KOPT-K1 (cell line): ENCODE data around the gene OR13J1.

ENCODE experiments used
- H3K27ac ChIP-seq: fragments of 200-600 bp; sonication (generic); 2 replicates; pipeline ENCODE4 v1.5.1; 2016; ENCODE audit warnings: antibody characterized with exemption, mild to moderate bottlenecking, low read depth, low read length; ENCODE audit not compliant: poor library complexity, severe bottlenecking
- H3K36me3 ChIP-seq: fragments of 200-600 bp; sonication (generic); 2 replicates; pipeline ENCODE4 v1.5.1; 2017; ENCODE audit warnings: antibody characterized with exemption, mild to moderate bottlenecking, low read length, moderate library complexity; ENCODE audit not compliant: insufficient read depth
- H3K9me3 ChIP-seq: fragments of 200-600 bp; sonication (generic); 2 replicates; pipeline ENCODE4 v1.5.1; 2017; ENCODE audit warnings: antibody characterized with exemption, low read length, mild to moderate bottlenecking; ENCODE audit not compliant: insufficient read depth, poor library complexity, severe bottlenecking

OR13J1 gene

GRCh38 chr9:35835216-35835632 is 35.0 kb downstream of the OR13J1 start:
- Histone ChIP-seq H3K36me3 (no peaks in the 10 kb centered on the region), H3K9me3 (no peaks in the 10 kb centered on the region), H3K27ac (no peak overlapping the region)

DNA sequence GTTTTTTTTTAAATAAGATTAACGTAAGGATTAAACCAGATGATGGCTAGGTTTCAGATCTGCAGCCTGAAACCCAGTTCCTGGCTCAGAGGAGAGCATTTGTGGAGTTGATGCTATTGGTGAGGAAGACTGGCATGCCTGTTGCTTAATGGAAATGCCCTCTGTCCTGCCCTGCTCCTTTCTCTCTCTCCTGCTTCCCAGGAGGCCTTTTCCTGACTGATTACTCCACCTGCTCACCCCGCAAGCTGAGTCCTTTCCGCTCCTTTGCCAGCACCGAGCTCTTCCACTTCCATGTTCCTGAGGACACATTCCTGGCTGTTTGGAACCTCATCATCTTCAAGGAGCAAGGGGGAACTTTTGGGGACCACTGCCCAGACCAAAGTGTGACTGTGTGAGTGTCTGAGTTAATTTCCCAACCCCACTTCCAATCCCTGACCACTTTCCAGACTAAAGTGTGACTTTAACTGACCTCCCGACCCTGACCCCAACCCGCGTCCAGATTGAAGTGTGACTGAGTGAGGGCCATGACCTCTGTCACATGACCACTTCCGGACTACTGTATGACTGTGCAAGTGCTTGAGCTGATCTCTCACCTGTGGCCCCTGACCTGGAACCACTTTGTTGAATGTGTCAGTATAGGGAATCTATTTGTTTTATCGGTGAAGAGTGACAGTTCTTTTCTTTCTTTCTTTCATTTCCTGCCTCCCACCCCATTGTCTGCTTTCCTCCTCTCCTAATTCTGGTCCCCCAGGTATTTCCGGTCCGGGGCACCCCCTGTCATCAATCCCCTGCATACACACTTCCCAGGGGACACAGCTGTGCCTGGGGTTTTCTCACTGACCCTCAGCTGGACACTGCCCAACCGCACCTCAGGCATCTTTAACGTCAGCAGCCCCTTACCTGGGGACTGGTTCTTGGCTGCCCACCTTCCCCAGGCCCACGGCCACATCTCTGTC is 35.7 kb downstream of the OR13J1 start:
- Histone ChIP-seq H3K9me3 (no peaks in the 10 kb centered on the region), H3K27ac (no peak overlapping the region), H3K36me3 (no peaks in the 10 kb centered on the region)

DNA sequence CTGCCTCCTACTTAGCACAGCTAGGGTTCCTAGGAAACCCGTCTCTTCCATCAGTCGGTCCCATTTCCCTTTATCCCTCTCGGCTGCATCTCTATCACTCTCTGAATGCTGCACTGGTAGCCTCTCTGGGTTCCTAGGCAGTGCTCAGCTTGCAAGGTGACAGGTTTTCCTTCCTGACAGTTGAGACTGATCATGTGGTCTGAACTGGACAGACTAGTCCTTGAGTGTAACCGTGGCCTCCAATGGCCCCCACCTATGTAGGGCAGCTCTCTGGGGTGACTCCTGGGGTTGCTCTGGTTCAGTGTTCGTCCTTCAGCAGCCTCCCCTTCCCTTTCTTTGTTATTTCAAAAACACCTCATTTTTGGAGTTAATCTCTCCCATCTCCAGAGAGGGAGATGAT is 37.4 kb downstream of the OR13J1 start:
- Histone ChIP-seq H3K27ac (no peak overlapping the region), H3K36me3 (no peaks in the 10 kb centered on the region)

GRCh38 chr9:35831040-35831439 is 39.2 kb downstream of the OR13J1 start:
- Histone ChIP-seq H3K27ac (no peak overlapping the region), H3K36me3 (no peaks in the 10 kb centered on the region), H3K9me3 (no peaks in the 10 kb centered on the region)

More for the DNA sequence above, 37.4 kb downstream of the OR13J1 start:
- H3K9me3 ChIP-seq: no peaks in the 10 kb centered on the region

- H3K9me3 ChIP-seq: no peaks in the 10 kb centered on the region
- peak overlapping the region; percentile 48 for H3K27ac ChIP-seq
- H3K36me3 ChIP-seq: no peaks in the 10 kb centered on the region
These were observed 40.5 kb downstream of the OR13J1 start for GRCh38 chr9:35829764-35830096.

GRCh38 chr9:35829084-35829763 is 41.0 kb downstream of the OR13J1 start, which contains the start of gene TMEM8B:
TSS of gene TMEM8B (plus strand) at chr9:35829228. CDS start at chr9:35829448, 220 bp downstream.
- H3K9me3 ChIP-seq: no peaks in the 10 kb centered on the region
- peak within 1 kb of the TSS; percentile 48 for H3K27ac ChIP-seq
- no peaks in the 10 kb centered on the region for H3K36me3 ChIP-seq

GRCh38 chr9:35828716-35829083 is 41.5 kb downstream of the OR13J1 start, which contains the start of gene FAM221B:
TSS of gene FAM221B (minus strand) at chr9:35828732. CDS start at chr9:35826161, 2,571 bp downstream.
- H3K9me3 ChIP-seq: no peaks in the 10 kb centered on the region
- no peaks in the 10 kb centered on the region for H3K36me3 ChIP-seq
- H3K27ac ChIP-seq: peak within 1 kb of the TSS; percentile 48

- Histone ChIP-seq H3K9me3 (no peaks in the 10 kb centered on the region), H3K27ac (no peak overlapping the region), H3K36me3 (no peaks in the 10 kb centered on the region)
These were observed 42.7 kb downstream of the OR13J1 start for GRCh38 chr9:35827486-35827885.

- Histone ChIP-seq H3K27ac (no peak overlapping the region), H3K36me3 (no peaks in the 10 kb centered on the region), H3K9me3 (no peaks in the 10 kb centered on the region)
These were observed 44.0 kb downstream of the OR13J1 start for GRCh38 chr9:35826071-35826701.

DNA sequence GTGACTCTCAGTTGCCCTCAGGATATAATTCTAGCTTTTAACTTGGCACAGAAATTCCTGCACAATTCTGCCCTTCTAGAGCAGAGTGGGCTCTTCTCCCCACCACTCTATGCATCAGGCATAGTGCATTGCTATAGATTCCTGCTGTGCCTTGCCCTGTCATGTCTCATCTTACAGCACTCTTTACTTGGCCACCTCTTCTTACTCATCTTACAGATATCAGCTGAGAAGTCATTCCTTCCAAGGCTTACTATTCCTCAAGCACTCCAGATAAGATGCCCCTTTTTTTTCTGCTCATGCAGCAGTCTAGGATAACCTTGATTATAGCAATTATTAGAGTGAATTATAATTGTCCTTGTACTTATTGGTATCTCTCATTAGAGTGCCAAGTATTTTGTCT is 47.3 kb downstream of the OR13J1 start:
- no peaks in the 10 kb centered on the region for H3K36me3 ChIP-seq
- no peaks in the 10 kb centered on the region for H3K9me3 ChIP-seq
- no peak overlapping the region for H3K27ac ChIP-seq

GRCh38 chr9:35820076-35820475 is 50.1 kb downstream of the OR13J1 start:
- no peak overlapping the region for H3K27ac ChIP-seq
- H3K36me3 ChIP-seq: no peaks in the 10 kb centered on the region
- H3K9me3 ChIP-seq: no peaks in the 10 kb centered on the region
